AG09309 (cell line): ENCODE measurements around the gene DCDC2.

Experiments
- DNase-seq: peaks from one replicate; pipeline ENCODE4 v3.0.0-alpha.2; 2010; ENCODE audit warnings: low read depth
- H3K4me3 ChIP-seq: 2 replicates; pipeline ENCODE4 v1.5.1; 2011; ENCODE audit warnings: mild to moderate bottlenecking, low read depth, low read length, moderate library complexity; ENCODE audit not compliant: control insufficient read depth
- TF ChIP-seq, protein P1 (sequence below): IDR thresholded peaks from 2 replicates; pipeline ENCODE4 v1.5.1; 2011; ENCODE audit warnings: mild to moderate bottlenecking, low read depth, low read length, inconsistent platforms; ENCODE audit not compliant: insufficient read depth, control insufficient read depth; ENCODE audit errors: missing control alignments

DCDC2 gene

DNA sequence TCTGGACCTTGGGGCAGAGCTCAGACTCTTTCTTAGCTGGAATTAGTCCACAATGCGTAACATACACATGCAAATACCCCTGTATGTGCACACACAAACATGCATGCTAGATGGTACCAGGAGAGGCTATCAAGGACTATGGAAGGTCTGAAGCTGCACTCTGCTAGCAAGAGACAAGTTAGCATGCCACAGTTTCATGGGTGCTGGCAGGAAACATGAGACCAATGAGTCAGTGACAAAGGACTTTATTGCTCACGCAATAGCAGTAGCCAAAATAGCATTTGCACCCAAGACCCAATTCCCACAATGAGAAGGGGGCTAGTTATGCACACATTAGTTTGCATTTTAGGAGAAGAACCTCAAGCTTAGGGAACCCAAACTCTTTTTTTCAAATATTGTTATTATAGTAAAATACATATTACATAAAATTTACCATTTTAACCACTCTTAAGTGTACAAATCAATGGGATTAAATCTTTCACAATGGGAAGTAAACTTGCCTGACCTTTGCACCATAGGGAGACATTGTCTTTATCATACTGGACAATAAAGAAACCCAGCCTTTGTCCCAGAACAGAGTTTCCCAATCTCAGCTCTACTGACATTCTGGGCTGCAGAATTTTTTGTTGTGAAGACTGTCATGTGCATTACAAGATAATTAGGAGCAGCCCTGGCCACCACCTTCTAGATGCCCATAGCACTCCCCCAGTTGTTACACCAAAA is 162.7 kb downstream of the DCDC2 start:
- TF ChIP-seq, protein P1, sequence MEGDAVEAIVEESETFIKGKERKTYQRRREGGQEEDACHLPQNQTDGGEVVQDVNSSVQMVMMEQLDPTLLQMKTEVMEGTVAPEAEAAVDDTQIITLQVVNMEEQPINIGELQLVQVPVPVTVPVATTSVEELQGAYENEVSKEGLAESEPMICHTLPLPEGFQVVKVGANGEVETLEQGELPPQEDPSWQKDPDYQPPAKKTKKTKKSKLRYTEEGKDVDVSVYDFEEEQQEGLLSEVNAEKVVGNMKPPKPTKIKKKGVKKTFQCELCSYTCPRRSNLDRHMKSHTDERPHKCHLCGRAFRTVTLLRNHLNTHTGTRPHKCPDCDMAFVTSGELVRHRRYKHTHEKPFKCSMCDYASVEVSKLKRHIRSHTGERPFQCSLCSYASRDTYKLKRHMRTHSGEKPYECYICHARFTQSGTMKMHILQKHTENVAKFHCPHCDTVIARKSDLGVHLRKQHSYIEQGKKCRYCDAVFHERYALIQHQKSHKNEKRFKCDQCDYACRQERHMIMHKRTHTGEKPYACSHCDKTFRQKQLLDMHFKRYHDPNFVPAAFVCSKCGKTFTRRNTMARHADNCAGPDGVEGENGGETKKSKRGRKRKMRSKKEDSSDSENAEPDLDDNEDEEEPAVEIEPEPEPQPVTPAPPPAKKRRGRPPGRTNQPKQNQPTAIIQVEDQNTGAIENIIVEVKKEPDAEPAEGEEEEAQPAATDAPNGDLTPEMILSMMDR: no peak
- DNase-seq: no peak
- no peak overlapping the region for H3K4me3 ChIP-seq

DNA sequence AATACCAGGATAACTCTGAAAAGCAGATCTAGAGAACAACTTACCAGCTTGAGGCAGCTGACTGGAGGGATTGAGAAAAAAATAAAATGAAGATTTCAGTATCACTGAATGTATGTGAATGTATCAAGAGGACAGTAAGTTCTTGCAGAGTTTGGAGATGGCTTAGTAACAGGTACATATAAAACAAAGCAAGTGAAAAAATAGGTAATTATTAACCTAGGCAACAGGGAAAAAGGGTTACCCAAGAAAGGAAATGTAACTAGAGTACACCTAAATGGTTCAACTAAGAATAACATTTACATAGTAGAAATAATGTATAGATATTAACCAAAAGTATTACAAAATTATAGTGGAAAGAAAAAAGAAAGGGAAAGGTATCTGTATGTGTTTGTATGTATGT is 164.5 kb downstream of the DCDC2 start:
- TF ChIP-seq, protein P1: no peak
- no peak for DNase-seq
- H3K4me3 ChIP-seq: no peak overlapping the region

DNA sequence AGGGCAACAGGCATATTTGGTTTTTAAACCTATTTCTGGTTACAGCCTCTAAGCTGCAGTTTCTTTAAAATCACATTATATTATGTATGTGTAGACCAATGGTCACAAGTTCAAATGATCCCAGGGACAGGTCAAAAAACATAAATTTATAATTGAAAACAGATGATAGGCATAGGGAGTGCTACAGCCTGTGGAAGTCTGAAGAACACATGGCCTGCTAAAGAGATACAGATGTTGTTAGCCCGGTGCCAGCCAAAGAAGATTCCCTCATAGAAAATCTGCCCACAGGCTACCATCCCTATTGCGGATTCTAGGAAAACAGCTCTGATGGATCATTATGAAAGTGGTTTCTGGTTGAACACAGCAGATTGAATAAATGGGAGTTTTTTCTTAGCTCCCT is 166.5 kb downstream of the DCDC2 start:
- no peak for DNase-seq
- H3K4me3 ChIP-seq: no peak overlapping the region

DNA sequence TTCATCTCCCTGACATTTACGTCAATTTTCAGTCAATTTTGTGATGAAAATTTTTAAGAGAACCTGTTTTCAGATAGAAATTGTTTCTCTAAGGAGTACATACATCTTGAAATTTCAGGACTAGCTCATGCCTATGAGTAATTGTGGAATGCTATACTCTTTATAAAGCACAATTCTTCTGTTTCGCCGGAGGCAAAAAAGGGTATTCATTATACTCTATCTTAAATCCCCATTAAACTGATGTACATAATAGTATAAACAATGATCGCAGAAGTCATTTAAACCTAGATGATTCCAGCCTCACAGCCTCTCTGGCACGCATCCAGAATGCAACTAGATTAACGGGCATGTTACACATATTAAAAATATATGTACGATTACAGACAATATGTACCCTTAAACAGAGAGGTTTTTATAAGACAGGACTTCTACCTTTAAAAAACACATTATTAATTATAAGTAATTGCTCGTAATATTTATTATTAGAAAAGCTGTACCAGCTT is 169.2 kb downstream of the DCDC2 start:
- TF ChIP-seq, protein P1: no peak
- H3K4me3 ChIP-seq: no peak overlapping the region
- DNase-seq: no peak

More for the DNA sequence above, 166.5 kb downstream of the DCDC2 start:
- TF ChIP-seq, protein P1: no peak

DNA sequence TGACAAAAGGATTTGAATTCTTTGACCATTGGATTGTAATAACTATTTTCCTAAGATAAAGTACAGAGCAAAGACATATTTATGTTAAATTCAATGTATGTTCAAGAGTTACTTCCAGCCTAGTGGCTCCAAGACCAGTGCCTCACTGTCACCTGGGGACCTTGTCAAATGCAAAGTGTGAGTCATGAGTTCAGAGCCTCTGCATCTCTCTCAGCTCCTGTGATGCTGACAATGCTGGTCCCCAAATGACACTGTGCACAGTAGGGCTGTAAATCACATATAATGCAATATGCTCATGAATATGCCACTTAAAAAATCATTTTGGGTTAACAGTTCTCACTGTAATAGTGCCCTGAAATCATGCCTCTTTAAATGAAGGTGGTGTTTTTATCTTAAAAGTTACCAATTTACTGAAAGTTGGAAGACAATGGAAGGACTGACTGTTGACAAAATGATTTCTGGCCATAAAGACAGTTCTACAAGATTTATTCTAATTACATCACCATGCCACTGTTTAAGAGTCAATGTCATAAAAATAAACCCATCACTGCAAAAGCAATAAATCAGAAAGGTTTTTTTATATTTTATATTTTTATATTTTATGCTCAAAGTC is 169.8 kb downstream of the DCDC2 start:
- TF ChIP-seq, protein P1: no peak
- DNase-seq: no peak
- H3K4me3 ChIP-seq: no peak overlapping the region

DNA sequence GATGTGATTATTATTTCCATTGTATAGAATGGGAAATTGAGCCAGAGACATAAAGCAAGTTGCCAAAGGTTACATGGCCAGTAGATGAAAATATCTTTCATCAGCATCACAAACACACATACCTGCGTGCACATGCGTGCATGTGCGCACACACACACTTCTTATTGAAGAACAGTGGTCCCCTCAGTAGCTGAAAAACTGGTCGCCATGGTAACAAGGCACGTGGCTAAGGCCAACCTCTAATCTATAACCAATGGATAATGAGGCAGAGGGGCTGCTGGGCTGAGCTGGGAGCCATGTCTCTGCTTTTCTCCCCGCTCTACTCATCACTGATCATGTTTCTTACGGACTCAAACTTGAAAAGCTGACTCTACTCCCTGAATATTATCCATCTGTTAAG is 171.5 kb downstream of the DCDC2 start:
- no peak for DNase-seq
- TF ChIP-seq, protein P1: no peak
- H3K4me3 ChIP-seq: no peak overlapping the region
